HG03108 (cell line): ENCODE results near the gene RUBCN.
"Not testable (repeated sequence)": the region's sequence is repeated elsewhere in the genome, so short reads cannot be mapped to it uniquely, and the experiment has no call there.

Experiments used
- ATAC-seq: cut with Tn5 transposase; IDR thresholded peaks from one replicate; pipeline ENCODE4 v1.9.1; 2021; ENCODE audit warnings: moderate library complexity; ENCODE audit not compliant: unreplicated experiment

RUBCN gene

DNA sequence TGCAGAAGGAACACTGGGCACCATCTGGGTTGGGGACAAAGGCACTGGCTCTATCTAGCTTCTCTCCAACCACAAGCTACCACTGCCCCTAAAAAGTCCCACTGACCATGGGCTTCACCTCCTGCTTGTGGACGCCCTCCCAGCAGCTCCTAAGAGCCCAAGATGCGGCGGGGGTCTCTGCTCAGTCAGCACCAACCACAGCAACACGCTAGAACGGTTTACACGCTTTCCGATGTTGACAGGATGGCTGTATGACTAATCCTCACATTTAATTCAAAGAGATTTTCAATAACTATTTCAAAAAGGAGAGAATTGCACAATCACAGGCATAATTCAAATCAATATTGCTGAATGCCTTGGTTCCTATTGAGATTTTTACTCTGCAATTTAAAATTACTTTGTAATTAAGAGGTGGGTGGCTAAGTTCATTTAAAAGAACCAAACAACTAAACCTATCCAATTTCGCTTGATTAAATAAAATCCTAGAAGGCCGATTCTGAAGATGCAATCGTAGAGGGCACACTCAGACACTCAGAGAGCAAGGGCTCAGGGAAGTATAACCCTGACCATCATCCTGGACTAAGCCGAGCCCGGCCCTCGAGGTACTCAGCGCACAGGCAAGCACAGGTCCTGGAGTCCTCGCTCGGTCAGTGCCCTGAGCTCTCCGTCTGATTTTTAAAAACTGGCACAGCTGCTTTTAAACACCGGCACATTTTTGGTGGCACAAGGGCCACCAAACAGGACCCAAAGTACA lies 110.1 kb downstream of the RUBCN start:
- ATAC-seq, result peak; percentile 16

DNA sequence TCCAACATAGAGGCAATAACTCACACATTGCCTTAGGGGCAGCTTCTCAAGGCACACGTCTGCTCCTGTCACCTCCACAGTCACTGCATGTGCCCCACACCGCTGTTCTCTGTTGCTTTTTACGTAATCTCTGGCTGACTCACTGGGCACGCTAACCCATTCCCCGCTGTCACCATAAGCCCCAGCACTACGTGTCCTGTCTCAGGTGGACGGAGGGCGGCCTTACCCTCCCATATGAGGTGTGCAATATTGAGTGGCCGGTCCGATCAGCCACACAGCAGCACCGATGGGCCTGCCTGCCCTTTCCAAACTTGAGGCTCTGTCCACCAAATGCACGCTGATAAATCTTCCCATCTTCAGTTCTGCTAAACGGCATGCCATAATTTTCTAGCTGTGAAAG lies 115.2 kb downstream of the RUBCN start:
- ATAC-seq, result not testable (repeated sequence)
